Transverse colon (tissue), 4 donors: Measurements from ENCODE around the gene AKT1S1. TPM values are rescaled to one million over a fixed set of nuclear protein-coding genes. Genes with fewer than 3 reads are reported as not detected.

ENCODE experiments used
- DNase-seq: peaks from one replicate; pipeline ENCODE4 v3.0.0-alpha.2; 2019
- H3K27ac ChIP-seq, 4 donors: fragments of 200-600 bp; sonication (generic); 2 replicates each; pipeline ENCODE4 v1.5.1; 2016 to 2018; ENCODE audit warnings: inconsistent platforms in 4 of 4
- H3K27me3 ChIP-seq: fragments of 200-600 bp; sonication (generic); 2 replicates; pipeline ENCODE4 v1.5.1; 2017; ENCODE audit warnings: inconsistent platforms
- H3K36me3 ChIP-seq, 4 donors: fragments of 200-600 bp; sonication (generic); 2 replicates each; pipeline ENCODE4 v1.5.1; 2017 to 2019; ENCODE audit warnings: inconsistent platforms in 4 of 4
- H3K4me1 ChIP-seq, 4 donors: fragments of 200-600 bp; sonication (generic); 2 replicates each; pipeline ENCODE4 v1.5.1; 2017 to 2020; ENCODE audit warnings: inconsistent platforms in 4 of 4
- H3K4me3 ChIP-seq, 4 donors: fragments of 200-600 bp; sonication (generic); 1 replicate in 1 of 4; 2 replicates in 3 of 4; pipeline versions ENCODE4 v1.5.1 to v1.6.1; 2017 to 2019; ENCODE audit warnings: inconsistent platforms in 4 of 4
- H3K9me3 ChIP-seq, 2 donors: fragments of 200-600 bp; sonication (generic); 2 replicates each; pipeline ENCODE4 v1.5.1; 2017 to 2019; ENCODE audit warnings: inconsistent platforms in 2 of 2
- CTCF ChIP-seq, 5 experiments: fragments of 200-600 bp in 3 of 5; fragments of 450-650 bp in 2 of 5; sonication (generic) in 3 of 5; IDR thresholded peaks; 1 replicate in 2 of 5; 2 replicates in 3 of 5; pipeline ENCODE4 v1.5.1; 2016 to 2017; ENCODE audit warnings: antibody characterized with exemption in 5 of 5, inconsistent platforms in 3 of 5, mild to moderate bottlenecking in 2 of 5, moderate library complexity in 1 of 5
- EP300 ChIP-seq: sonication (generic); formaldehyde crosslinking; IDR thresholded peaks from one replicate; pipeline ENCODE4 v1.6.1; 2017; ENCODE audit warnings: antibody characterized with exemption, low read depth
- POLR2A ChIP-seq: fragments of 450-650 bp; IDR thresholded peaks from one replicate; pipeline ENCODE4 v1.6.1; 2016; ENCODE audit warnings: antibody characterized with exemption, mild to moderate bottlenecking, moderate library complexity
- POLR2AphosphoS5 ChIP-seq, 3 donors: sonication (generic); formaldehyde crosslinking; IDR thresholded peaks; one replicate each; pipeline ENCODE4 v1.6.1; 2016; ENCODE audit warnings: antibody characterized with exemption in 3 of 3
- WGBS, 2 donors: methylation state at CpG; one replicate each; pipeline ENCODE4 v1.1.5; 2018; ENCODE audit warnings: low coverage in 1 of 2; 5-methylcytosine and 5-hydroxymethylcytosine counted together
- in situ Hi-C, 4 donors: fragments of 200-750 bp; cut with MboI; loops; one replicate each; pipeline versions ENCODE4 v1.15.0 to v1.15.1; 2017; ENCODE audit warnings: low sequenced_read_pairs in 3 of 4, low pct_ligation_motif_present in 1 of 4, low pct_unique_long_range_greater_than_20kb in 1 of 4
- intact Hi-C: fragments of 100-400 bp; cut with DNase I; formaldehyde crosslinking; loops from one replicate; pipeline ENCODE4 v1.15.1; 2023; ENCODE audit warnings: low total_unique reads
- total RNA-seq, 4 donors: library from RNA; depleted of rRNA; stranded (reverse); fragments of >200 nt; gene quantifications; one replicate each; pipeline ENCODE4 v1.1.0, GENCODE V29; 2016

The AKT1S1 gene
- total RNA-seq, 4 donors from 2014 or later: 15.3 to 29.7 (median 22.7) TPM

GRCh38 chr19:49840321-49840720, 36.8 kb downstream of the AKT1S1 start:
- 81 to 88% methylated on average over 5 to 11 of the region's 11 CpGs for WGBS, 2 donors
- in situ Hi-C loops (no loop called here), intact Hi-C loops (no loop called here)
- Histone ChIP-seq H3K27ac (peak overlapping the region in 1 of 4 donors; percentile 43), H3K4me1 (no peaks in the 10 kb centered on the region), H3K9me3 (no peaks in the 10 kb centered on the region), H3K4me3 (no peak overlapping the region), H3K27me3 (no peaks in the 10 kb centered on the region), H3K36me3 (peaks cover 0 to 7% (median 2%) of the 10 kb centered on the region in 4 donors)
- DNase-seq: no peak
- TF ChIP-seq EP300 (no peak), CTCF (IDR thresholded peaks at IDR 0.05) (no peak), POLR2A (no peak), POLR2AphosphoS5 (IDR thresholded peaks at IDR 0.05) (no peak)

- DNase-seq: no peak
- Histone ChIP-seq H3K4me1 (no peaks in the 10 kb centered on the region), H3K4me3 (no peak overlapping the region), H3K9me3 (no peaks in the 10 kb centered on the region), H3K27me3 (no peaks in the 10 kb centered on the region), H3K36me3 (peaks cover 0 to 8% (median 3%) of the 10 kb centered on the region in 4 donors), H3K27ac (peak overlapping the region in 3 of 4 donors; percentile 24 to 43 (median 26))
- intact Hi-C loops: no loop called here
- TF ChIP-seq POLR2AphosphoS5 (IDR thresholded peaks at IDR 0.05) (no peak), EP300 (no peak), CTCF (IDR thresholded peaks at IDR 0.05) (no peak), POLR2A (no peak)
- in situ Hi-C loops: no loop called here
- WGBS, 2 donors: 86 to 87% methylated on average over 2 to 11 of the region's 11 CpGs
Measured at GRCh38 chr19:49839713-49840112, 37.4 kb downstream of the AKT1S1 start.

- H3K9me3 ChIP-seq: no peaks in the 10 kb centered on the region
- in situ Hi-C loops: no loop called here
- no peaks in the 10 kb centered on the region for H3K4me1 ChIP-seq
- H3K27ac ChIP-seq: peak overlapping the region in 2 of 4 donors; percentile 24 to 43
- 84 to 90% methylated on average over 8 to 18 of the region's 18 CpGs for WGBS, 2 donors
- no peak for DNase-seq
- intact Hi-C loops: no loop called here
- no peak for TF ChIP-seq CTCF (IDR thresholded peaks at IDR 0.05)
- no peak for TF ChIP-seq POLR2AphosphoS5 (IDR thresholded peaks at IDR 0.05)
- TF ChIP-seq POLR2A: no peak
- TF ChIP-seq EP300: no peak
- no peak overlapping the region for H3K4me3 ChIP-seq
- H3K36me3 ChIP-seq: peaks cover 0 to 13% (median 3%) of the 10 kb centered on the region in 4 donors
- H3K27me3 ChIP-seq: no peaks in the 10 kb centered on the region
Measured at GRCh38 chr19:49838885-49839588, 38.1 kb downstream of the AKT1S1 start.

- Histone ChIP-seq H3K4me3 (no peak overlapping the region), H3K36me3 (peaks cover 0 to 18% (median 7%) of the 10 kb centered on the region in 4 donors), H3K27me3 (no peaks in the 10 kb centered on the region), H3K27ac (no peak overlapping the region), H3K9me3 (no peaks in the 10 kb centered on the region), H3K4me1 (no peaks in the 10 kb centered on the region)
- intact Hi-C loops (no loop called here), in situ Hi-C loops (no loop called here)
- no peak for TF ChIP-seq POLR2A
- no peak for TF ChIP-seq CTCF (IDR thresholded peaks at IDR 0.05)
- TF ChIP-seq EP300: no peak
- no peak for TF ChIP-seq POLR2AphosphoS5 (IDR thresholded peaks at IDR 0.05)
- WGBS, 2 donors: 96% methylated on average over 9 of the region's 9 CpGs; no CpG with 5 or more reads in 1 of the 2 donors
- DNase-seq: no peak
Measured at GRCh38 chr19:49837425-49837824, 39.7 kb downstream of the AKT1S1 start.
